ENCODE measurements around the gene KDM2A.

GRCh38 chr11:67282876-67283371 is 163.9 kb downstream of the KDM2A start:
- TF ChIP-seq, protein P1, sequence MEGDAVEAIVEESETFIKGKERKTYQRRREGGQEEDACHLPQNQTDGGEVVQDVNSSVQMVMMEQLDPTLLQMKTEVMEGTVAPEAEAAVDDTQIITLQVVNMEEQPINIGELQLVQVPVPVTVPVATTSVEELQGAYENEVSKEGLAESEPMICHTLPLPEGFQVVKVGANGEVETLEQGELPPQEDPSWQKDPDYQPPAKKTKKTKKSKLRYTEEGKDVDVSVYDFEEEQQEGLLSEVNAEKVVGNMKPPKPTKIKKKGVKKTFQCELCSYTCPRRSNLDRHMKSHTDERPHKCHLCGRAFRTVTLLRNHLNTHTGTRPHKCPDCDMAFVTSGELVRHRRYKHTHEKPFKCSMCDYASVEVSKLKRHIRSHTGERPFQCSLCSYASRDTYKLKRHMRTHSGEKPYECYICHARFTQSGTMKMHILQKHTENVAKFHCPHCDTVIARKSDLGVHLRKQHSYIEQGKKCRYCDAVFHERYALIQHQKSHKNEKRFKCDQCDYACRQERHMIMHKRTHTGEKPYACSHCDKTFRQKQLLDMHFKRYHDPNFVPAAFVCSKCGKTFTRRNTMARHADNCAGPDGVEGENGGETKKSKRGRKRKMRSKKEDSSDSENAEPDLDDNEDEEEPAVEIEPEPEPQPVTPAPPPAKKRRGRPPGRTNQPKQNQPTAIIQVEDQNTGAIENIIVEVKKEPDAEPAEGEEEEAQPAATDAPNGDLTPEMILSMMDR (IDR thresholded peaks at IDR 0.05): no peak
- no peak for TF ChIP-seq POLR2A (IDR thresholded peaks at IDR 0.05)

Measured in thyroid gland (tissue), 4 donors.